Right lobe of liver (tissue), 6 donors: ENCODE measurements around the gene RABL6. TPM values are rescaled to one million over a fixed set of nuclear protein-coding genes. Genes with fewer than 3 reads are reported as not detected.
A peak's percentile ranks its signal among the peaks of the same experiment; 100 is the strongest.

Experiments
- ATAC-seq, 4 donors: fragments of 200-7000 bp; cut with Tn5 transposase; one replicate each; pipeline ENCODE4 v1.9.1; 2020; ENCODE audit warnings: mild to moderate bottlenecking in 4 of 4, moderate library complexity in 4 of 4
- DNase-seq, 3 donors: peaks; one replicate each; pipeline ENCODE4 v3.0.0-alpha.2; 2020
- H3K27ac ChIP-seq, 3 donors: fragments of 200-600 bp; one replicate each; pipeline ENCODE4 v1.8.0; 2022
- H3K27me3 ChIP-seq, 2 donors: fragments of 200-600 bp; one replicate each; pipeline ENCODE4 v1.8.0; 2022
- H3K36me3 ChIP-seq, 4 donors: fragments of 200-600 bp; sonication (generic) in 1 of 4; one replicate each; pipeline versions ENCODE4 v1.5.1 to v1.8.0; 2017 to 2022; ENCODE audit warnings: control low read depth in 1 of 4
- H3K4me1 ChIP-seq, 4 donors: fragments of 200-600 bp; sonication (generic) in 1 of 4; one replicate each; pipeline versions ENCODE4 v1.5.1 to v1.8.0; 2017 to 2022; ENCODE audit warnings: control low read depth in 1 of 4
- H3K4me3 ChIP-seq, 3 donors: fragments of 200-600 bp; one replicate each; pipeline ENCODE4 v1.8.0; 2022
- H3K9me3 ChIP-seq, 4 donors: fragments of 200-600 bp; sonication (generic) in 1 of 4; one replicate each; pipeline versions ENCODE4 v1.5.1 to v1.8.0; 2017 to 2022; ENCODE audit warnings: control low read depth in 1 of 4
- POLR2A ChIP-seq: fragments of 450-650 bp; IDR thresholded peaks from one replicate; pipeline ENCODE4 v1.6.1; 2017; ENCODE audit warnings: antibody characterized with exemption, mild to moderate bottlenecking
- WGBS: methylation state at CpG from one replicate; pipeline ENCODE4 v1.1.6; 2018; ENCODE audit warnings: low coverage, low lambda C conversion rate; ENCODE audit not compliant: insufficient coverage; ENCODE audit errors: missing lambda C conversion rate; 5-methylcytosine and 5-hydroxymethylcytosine counted together
- intact Hi-C, 2 donors: fragments of 100-400 bp; cut with DNase I; formaldehyde crosslinking; loops; one replicate each; pipeline versions ENCODE4 v1.11.2 to v1.14.1; 2022
- total RNA-seq, 6 experiments: library from RNA; depleted of rRNA in 2 of 6; stranded (reverse); fragments of >200 nt in 2 of 6; fragmentation: NEBNext Ultra II Directional in 3 of 6; extraction: Animal tissue kit (Norgen Biotek cat#: 25700) in 3 of 6; gene quantifications; one replicate each; pipeline versions ENCODE4 v1.1.0 to v1.2.4, GENCODE V29; 2016 to 2023
- TF ChIP-seq, protein P1 (sequence below), 4 donors: fragments of 200-600 bp in 3 of 4; fragments of 450-650 bp in 1 of 4; IDR thresholded peaks; one replicate each; pipeline versions ENCODE4 v1.5.1 to v1.8.0; 2016 to 2022; ENCODE audit warnings: antibody characterized with exemption in 4 of 4, mild to moderate bottlenecking in 2 of 4
- donor health status: DM: no; HTN: yes; CAD: no.
- donor health status: DM: no; HTN: no; CAD: no.
- donor health status: DM: no; HTN: no; CAD: no.
- donor health status: DM: no; HTN: yes; CAD: no.
- donor health status: DM: no; HTN: yes; CAD: no.

The RABL6 gene
- total RNA-seq, 6 experiments from 2014 or later: 8.0 to 14.8 (median 12.4) TPM

DNA sequence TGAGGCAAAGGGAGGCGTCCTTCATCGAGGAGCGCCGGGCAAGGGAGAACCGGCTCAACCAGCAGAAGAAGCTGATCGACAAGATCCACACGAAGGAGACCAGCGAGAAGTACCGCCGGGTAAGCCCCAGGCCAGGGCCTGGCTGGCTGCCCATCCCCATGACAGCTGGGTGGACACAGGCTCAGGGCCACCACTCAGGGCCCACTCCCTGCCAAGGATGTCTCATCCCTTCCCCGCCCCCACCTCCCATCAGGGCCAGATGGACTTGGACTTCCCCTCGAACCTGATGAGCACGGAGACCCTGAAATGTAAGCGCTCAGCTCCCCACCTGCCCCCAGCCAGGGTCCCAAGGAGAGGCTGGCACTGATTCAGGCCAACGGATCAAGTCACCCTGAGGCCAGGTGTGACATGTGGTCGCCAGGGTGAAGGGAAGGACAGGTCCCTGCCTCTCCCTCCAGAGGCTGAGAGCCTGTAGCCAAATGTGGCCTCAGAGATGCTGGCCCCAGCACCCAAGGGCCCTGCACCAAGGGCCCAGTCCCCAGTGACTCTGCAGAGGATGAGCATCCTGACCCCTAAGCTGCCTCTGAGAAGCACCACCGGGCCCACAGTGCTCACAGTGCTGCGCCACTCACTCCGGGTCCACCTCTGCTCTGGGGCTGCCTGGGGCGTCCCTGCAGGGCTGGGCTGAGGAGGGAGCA, 3.1 kb upstream of the RABL6 start:
- H3K27me3 ChIP-seq: no peaks in the 10 kb centered on the region
- ATAC-seq (no peak), DNase-seq (peak in 1 of 3 donors; percentile 52)
- intact Hi-C loops: no loop called here
- no peaks in the 10 kb centered on the region for H3K9me3 ChIP-seq
- no peak for TF ChIP-seq POLR2A
- TF ChIP-seq, protein P1, sequence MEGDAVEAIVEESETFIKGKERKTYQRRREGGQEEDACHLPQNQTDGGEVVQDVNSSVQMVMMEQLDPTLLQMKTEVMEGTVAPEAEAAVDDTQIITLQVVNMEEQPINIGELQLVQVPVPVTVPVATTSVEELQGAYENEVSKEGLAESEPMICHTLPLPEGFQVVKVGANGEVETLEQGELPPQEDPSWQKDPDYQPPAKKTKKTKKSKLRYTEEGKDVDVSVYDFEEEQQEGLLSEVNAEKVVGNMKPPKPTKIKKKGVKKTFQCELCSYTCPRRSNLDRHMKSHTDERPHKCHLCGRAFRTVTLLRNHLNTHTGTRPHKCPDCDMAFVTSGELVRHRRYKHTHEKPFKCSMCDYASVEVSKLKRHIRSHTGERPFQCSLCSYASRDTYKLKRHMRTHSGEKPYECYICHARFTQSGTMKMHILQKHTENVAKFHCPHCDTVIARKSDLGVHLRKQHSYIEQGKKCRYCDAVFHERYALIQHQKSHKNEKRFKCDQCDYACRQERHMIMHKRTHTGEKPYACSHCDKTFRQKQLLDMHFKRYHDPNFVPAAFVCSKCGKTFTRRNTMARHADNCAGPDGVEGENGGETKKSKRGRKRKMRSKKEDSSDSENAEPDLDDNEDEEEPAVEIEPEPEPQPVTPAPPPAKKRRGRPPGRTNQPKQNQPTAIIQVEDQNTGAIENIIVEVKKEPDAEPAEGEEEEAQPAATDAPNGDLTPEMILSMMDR (IDR thresholded peaks at IDR 0.05): no peak
- no peaks in the 10 kb centered on the region for H3K36me3 ChIP-seq
- H3K4me1 ChIP-seq: peaks cover 0 to 26% (median 6%) of the 10 kb centered on the region in 4 donors
- WGBS: 100% methylated on average over 1 of the region's 20 CpGs
- H3K27ac ChIP-seq: no peak overlapping the region
- no peak overlapping the region for H3K4me3 ChIP-seq

DNA sequence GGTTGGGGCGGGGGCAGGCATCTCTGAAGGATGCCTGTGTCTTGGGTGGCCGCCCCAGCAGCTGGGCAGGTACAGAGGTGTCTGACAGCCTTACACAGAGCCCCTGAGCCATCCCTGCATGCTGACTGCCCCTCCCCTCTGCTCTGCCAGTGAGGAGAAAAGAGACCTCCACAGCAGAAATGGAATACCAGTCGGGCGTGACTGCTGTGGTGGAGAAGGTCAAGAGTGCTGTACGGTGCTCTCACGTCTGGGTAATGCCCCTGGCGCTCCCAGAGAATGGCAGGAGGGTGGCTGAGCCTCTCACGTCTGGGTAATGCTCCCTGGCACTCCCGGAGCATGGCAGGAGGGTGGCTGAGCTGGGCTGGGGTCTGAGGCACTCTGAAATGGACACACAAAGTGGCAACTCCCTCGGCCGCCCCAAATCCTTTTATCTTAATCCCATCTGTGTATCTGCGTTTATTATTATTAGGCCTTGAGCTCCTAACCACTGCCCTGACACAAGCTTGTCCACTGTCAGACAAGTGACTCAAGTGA, 2.5 kb upstream of the RABL6 start:
- no peaks in the 10 kb centered on the region for H3K9me3 ChIP-seq
- DNase-seq: peak in 2 of 3 donors; percentile 30 to 43
- no peaks in the 10 kb centered on the region for H3K27me3 ChIP-seq
- no peak overlapping the region for H3K27ac ChIP-seq
- no peak overlapping the region for H3K4me3 ChIP-seq
- ATAC-seq: no peak
- peaks cover 0 to 22% (median 4%) of the 10 kb centered on the region in 4 donors for H3K4me1 ChIP-seq
- H3K36me3 ChIP-seq: no peaks in the 10 kb centered on the region
- intact Hi-C loops: no loop called here
- TF ChIP-seq, protein P1 (IDR thresholded peaks at IDR 0.05): no peak
- no peak for TF ChIP-seq POLR2A
- 74% methylated on average over 2 of the region's 12 CpGs for WGBS

DNA sequence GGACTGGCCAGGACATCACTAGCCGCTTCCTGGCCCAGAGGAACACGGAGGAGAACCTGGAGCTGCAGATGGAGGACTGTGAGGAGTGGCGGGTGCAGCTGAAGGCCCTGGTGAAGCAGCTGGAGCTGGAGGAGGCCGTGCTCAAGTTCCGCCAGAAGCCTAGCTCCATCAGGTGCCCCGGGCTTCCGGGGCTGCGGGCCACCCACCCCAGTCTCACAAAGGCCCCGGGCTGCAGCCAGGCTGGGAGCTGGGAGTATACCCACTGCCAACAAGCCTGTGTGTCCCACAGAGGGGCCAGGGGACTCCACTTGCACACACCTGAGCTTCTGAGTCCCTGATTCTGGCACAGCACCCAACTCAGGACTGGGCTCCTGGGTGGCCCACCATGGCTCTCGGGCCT, 1.7 kb upstream of the RABL6 start:
- Histone ChIP-seq H3K9me3 (no peaks in the 10 kb centered on the region), H3K27ac (no peak overlapping the region), H3K27me3 (no peaks in the 10 kb centered on the region), H3K4me1 (peaks cover 0 to 15% (median 0%) of the 10 kb centered on the region in 4 donors), H3K4me3 (no peak overlapping the region), H3K36me3 (peaks cover 0 to 2% (median 0%) of the 10 kb centered on the region in 4 donors)
- no peak for TF ChIP-seq POLR2A
- TF ChIP-seq, protein P1 (IDR thresholded peaks at IDR 0.05): no peak
- ATAC-seq (no peak), DNase-seq (peak in 2 of 3 donors; percentile 42 to 45)
- intact Hi-C loops: no loop called here
- 100% methylated on average over 1 of the region's 10 CpGs for WGBS

DNA sequence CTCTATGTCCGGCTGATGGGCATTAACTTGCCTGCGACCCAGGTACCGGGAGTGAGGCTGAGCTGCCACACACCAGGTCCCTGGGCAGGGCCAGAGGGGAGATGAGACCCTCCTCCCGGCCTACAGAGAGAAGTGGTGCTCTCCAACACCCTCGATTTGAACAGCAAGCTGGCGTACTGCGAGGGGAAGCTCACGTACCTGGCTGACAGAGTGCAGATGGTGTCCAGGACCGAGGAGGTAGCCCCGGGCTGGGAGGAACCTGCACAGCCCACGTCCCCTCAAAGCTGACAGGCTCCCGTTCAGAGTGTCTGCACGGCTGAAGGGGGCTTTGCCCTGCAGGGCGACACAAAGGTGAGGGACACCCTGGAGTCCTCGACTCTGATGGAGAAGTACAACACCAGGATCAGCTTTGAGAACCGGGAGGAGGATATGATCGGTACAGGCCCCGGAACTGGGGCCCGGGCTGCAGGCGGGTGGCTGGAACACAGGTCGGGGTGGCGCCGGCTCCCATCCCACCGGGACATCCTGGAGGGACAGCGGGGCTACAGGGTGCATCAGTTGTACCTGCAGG, 1.0 kb upstream of the RABL6 start:
- H3K4me3 ChIP-seq: peak overlapping the region; percentile 74 to 92 (median 86)
- TF ChIP-seq POLR2A: no peak
- TF ChIP-seq, protein P1 (IDR thresholded peaks at IDR 0.05): no peak
- peaks cover 0 to 3% (median 0%) of the 10 kb centered on the region in 4 donors for H3K36me3 ChIP-seq
- WGBS: 67% methylated on average over 4 of the region's 25 CpGs
- H3K27me3 ChIP-seq: no peaks in the 10 kb centered on the region
- ATAC-seq (peak in 1 of 4 donors; percentile 4), DNase-seq (peak in 2 of 3 donors; percentile 44 to 51)
- intact Hi-C loops: no loop called here
- H3K9me3 ChIP-seq: no peaks in the 10 kb centered on the region
- peaks cover 0 to 14% (median 0%) of the 10 kb centered on the region in 4 donors for H3K4me1 ChIP-seq
- H3K27ac ChIP-seq: peak overlapping the region in 1 of 3 donors; percentile 83
